Gastrocnemius medialis (tissue), 4 donors: Measurements from ENCODE around the gene IQGAP2.

Experiments
- POLR2A ChIP-seq, 2 donors: fragments of 450-650 bp; IDR thresholded peaks; one replicate each; pipeline ENCODE4 v1.6.1; 2017; ENCODE audit warnings: antibody characterized with exemption in 2 of 2, mild to moderate bottlenecking in 2 of 2, moderate library complexity in 2 of 2
- TF ChIP-seq, protein P1 (sequence below), 5 experiments: fragments of 450-650 bp in 3 of 5; fragments of 200-600 bp in 2 of 5; sonication (generic) in 2 of 5; IDR thresholded peaks in 4 of 5; conservative IDR thresholded peaks in 1 of 5; 1 replicate in 4 of 5; 2 replicates in 1 of 5; pipeline ENCODE4 v1.5.1; 2016 to 2019; ENCODE audit warnings: antibody characterized with exemption in 5 of 5, mild to moderate bottlenecking in 3 of 5, moderate library complexity in 3 of 5

DNA sequence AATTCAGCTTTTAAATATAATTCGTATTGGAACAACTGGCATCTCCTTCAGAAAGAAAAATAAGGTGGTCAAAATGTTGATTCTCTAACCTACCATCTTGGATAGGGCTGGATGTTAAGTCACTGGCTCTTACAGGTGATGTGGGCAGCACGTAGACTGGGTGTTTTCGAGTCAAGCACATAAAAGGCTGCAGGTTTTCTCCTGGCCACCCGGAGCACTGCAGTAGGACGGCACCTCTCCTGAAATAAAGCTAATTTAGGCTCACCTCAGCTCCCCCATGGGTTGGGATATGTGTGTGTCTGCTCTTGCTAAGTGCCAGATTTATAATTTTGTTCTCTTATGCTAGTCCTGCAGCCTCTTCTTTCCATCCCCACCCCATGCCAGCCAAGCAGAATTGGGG lies 80.3 kb downstream of the IQGAP2 start:
- TF ChIP-seq, protein P1, sequence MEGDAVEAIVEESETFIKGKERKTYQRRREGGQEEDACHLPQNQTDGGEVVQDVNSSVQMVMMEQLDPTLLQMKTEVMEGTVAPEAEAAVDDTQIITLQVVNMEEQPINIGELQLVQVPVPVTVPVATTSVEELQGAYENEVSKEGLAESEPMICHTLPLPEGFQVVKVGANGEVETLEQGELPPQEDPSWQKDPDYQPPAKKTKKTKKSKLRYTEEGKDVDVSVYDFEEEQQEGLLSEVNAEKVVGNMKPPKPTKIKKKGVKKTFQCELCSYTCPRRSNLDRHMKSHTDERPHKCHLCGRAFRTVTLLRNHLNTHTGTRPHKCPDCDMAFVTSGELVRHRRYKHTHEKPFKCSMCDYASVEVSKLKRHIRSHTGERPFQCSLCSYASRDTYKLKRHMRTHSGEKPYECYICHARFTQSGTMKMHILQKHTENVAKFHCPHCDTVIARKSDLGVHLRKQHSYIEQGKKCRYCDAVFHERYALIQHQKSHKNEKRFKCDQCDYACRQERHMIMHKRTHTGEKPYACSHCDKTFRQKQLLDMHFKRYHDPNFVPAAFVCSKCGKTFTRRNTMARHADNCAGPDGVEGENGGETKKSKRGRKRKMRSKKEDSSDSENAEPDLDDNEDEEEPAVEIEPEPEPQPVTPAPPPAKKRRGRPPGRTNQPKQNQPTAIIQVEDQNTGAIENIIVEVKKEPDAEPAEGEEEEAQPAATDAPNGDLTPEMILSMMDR (IDR thresholded peaks at IDR 0.05 in 4 of 5, conservative IDR thresholded peaks at IDR 0.05 in 1 of 5), result no peak
- no peak for TF ChIP-seq POLR2A (IDR thresholded peaks at IDR 0.05)
